Liver (tissue), 9 donors: ENCODE measurements around the gene ZDHHC24. TPM values are rescaled to one million over a fixed set of nuclear protein-coding genes. Genes with fewer than 3 reads are reported as not detected.

Source experiments
- DNase-seq: peaks from one replicate; pipeline ENCODE4 v3.0.0-alpha.2; 2017; ENCODE audit warnings: low spot score
- H3K27ac ChIP-seq, 2 donors: one replicate each; pipeline ENCODE4 v1.7.0; 2013; ENCODE audit warnings: inconsistent platforms in 2 of 2, low read length in 2 of 2, control low read depth in 1 of 2, low read depth in 1 of 2, mild to moderate bottlenecking in 1 of 2
- H3K27me3 ChIP-seq, 4 donors: one replicate each; pipeline versions ENCODE4 v1.6.1 to v1.7.0; 2013; ENCODE audit warnings: low read length in 3 of 4, inconsistent platforms in 1 of 4, mild to moderate bottlenecking in 1 of 4, moderate library complexity in 1 of 4; ENCODE audit not compliant: control insufficient read depth in 4 of 4, insufficient read depth in 4 of 4
- H3K36me3 ChIP-seq, 4 donors: one replicate each; pipeline versions ENCODE4 v1.6.1 to v1.7.0; 2013; ENCODE audit warnings: low read length in 3 of 4, mild to moderate bottlenecking in 3 of 4, low read depth in 1 of 4, moderate library complexity in 1 of 4; ENCODE audit not compliant: control insufficient read depth in 4 of 4, insufficient read depth in 3 of 4
- H3K4me1 ChIP-seq, 4 donors: one replicate each; pipeline versions ENCODE4 v1.6.1 to v1.7.0; 2013; ENCODE audit warnings: low read length in 3 of 4, mild to moderate bottlenecking in 3 of 4, moderate library complexity in 1 of 4; ENCODE audit not compliant: control insufficient read depth in 4 of 4, insufficient read depth in 4 of 4
- H3K4me3 ChIP-seq, 3 donors: one replicate each; pipeline versions ENCODE4 v1.6.1 to v1.7.0; 2013; ENCODE audit warnings: low read length in 3 of 3, control low read depth in 1 of 3, low read depth in 1 of 3, mild to moderate bottlenecking in 1 of 3
- H3K9ac ChIP-seq, 2 donors: one replicate each; pipeline ENCODE4 v1.7.0; 2013; ENCODE audit warnings: low read length in 2 of 2, mild to moderate bottlenecking in 2 of 2, moderate library complexity in 2 of 2, control low read depth in 1 of 2, low read depth in 1 of 2
- H3K9me3 ChIP-seq, 4 donors: one replicate each; pipeline versions ENCODE4 v1.6.1 to v1.7.0; 2013; ENCODE audit warnings: low read length in 3 of 4; ENCODE audit not compliant: control insufficient read depth in 4 of 4
- CTCF ChIP-seq: fragments of 150-350 bp; IDR thresholded peaks from 2 replicates; pipeline ENCODE4 v1.5.1; 2017; ENCODE audit warnings: improper control_type of control experiment, low read depth, low read length; ENCODE audit not compliant: missing input control
- EGR1 ChIP-seq, 2 donors: IDR thresholded peaks; 2 replicates each; pipeline ENCODE4 v1.6.1; 2016 to 2018; ENCODE audit warnings: antibody characterized with exemption in 2 of 2, low read depth in 2 of 2
- FOXA1 ChIP-seq: IDR thresholded peaks from 2 replicates; pipeline ENCODE4 v1.6.1; 2016; ENCODE audit warnings: antibody characterized with exemption
- FOXA2 ChIP-seq: IDR thresholded peaks from 2 replicates; pipeline ENCODE4 v1.6.1; 2016; ENCODE audit warnings: antibody characterized with exemption
- HNF4A ChIP-seq, 2 donors: conservative IDR thresholded peaks; 2 replicates each; pipeline ENCODE4 v1.6.1; 2016; ENCODE audit warnings: antibody characterized with exemption in 2 of 2, mild to moderate bottlenecking in 2 of 2
- HNF4G ChIP-seq: IDR thresholded peaks from 2 replicates; pipeline ENCODE4 v1.6.1; 2016; ENCODE audit warnings: antibody characterized with exemption
- MAX ChIP-seq: IDR thresholded peaks from 2 replicates; pipeline ENCODE4 v1.6.1; 2016; ENCODE audit warnings: antibody characterized with exemption
- NR2F2 ChIP-seq: IDR thresholded peaks from 2 replicates; pipeline ENCODE4 v1.6.1; 2016; ENCODE audit warnings: antibody characterized with exemption
- RAD21 ChIP-seq, 2 donors: IDR thresholded peaks; 2 replicates each; pipeline ENCODE4 v1.6.1; 2016; ENCODE audit warnings: antibody characterized with exemption in 2 of 2, mild to moderate bottlenecking in 2 of 2
- RXRA ChIP-seq, 2 donors: IDR thresholded peaks; 2 replicates each; pipeline ENCODE4 v1.6.1; 2017 to 2018; ENCODE audit warnings: antibody characterized with exemption in 2 of 2, mild to moderate bottlenecking in 1 of 2
- TAF1 ChIP-seq: conservative IDR thresholded peaks from 2 replicates; pipeline ENCODE4 v1.6.1; 2016; ENCODE audit warnings: antibody characterized with exemption, mild to moderate bottlenecking
- YY1 ChIP-seq: IDR thresholded peaks from 2 replicates; pipeline ENCODE4 v1.6.1; 2016; ENCODE audit warnings: antibody characterized with exemption, mild to moderate bottlenecking
- WGBS: extraction: QIAGEN DNeasy Blood & Tissue Kit; methylation state at CpG from one replicate; pipeline ENCODE4 v1.1.7; 2013; 5-methylcytosine and 5-hydroxymethylcytosine counted together
- polyA plus RNA-seq, 2 donors: library from polyadenylated mRNA; stranded (reverse) in 1 of 2; unstranded in 1 of 2; fragments of 200-250 nt in 1 of 2; fragments of >200 nt in 1 of 2; fragmentation: Nextera tagmentation in 1 of 2; extraction: Ambion mirVana in 1 of 2; gene quantifications; one replicate each; pipeline versions ENCODE4 v1.2.1 to v1.2.3, GENCODE V29; 2013 to 2015
- total RNA-seq, 2 donors: library from RNA; depleted of rRNA; stranded (reverse); fragments of >200 nt; gene quantifications; one replicate each; pipeline ENCODE4 v1.2.3, GENCODE V29; 2014
- TF ChIP-seq, protein P1 (sequence below): IDR thresholded peaks from 2 replicates; pipeline ENCODE4 v1.6.1; 2016; ENCODE audit warnings: antibody characterized with exemption, mild to moderate bottlenecking
- donor health status: healthy.
- donor health status: healthy.
- donor health status: healthy.
- donor health status: healthy.
- donor health status: healthy.

Gene ZDHHC24
- total and polyA plus RNA-seq, 4 donors = 4.1 to 6.4 (median 5.1) TPM

DNA sequence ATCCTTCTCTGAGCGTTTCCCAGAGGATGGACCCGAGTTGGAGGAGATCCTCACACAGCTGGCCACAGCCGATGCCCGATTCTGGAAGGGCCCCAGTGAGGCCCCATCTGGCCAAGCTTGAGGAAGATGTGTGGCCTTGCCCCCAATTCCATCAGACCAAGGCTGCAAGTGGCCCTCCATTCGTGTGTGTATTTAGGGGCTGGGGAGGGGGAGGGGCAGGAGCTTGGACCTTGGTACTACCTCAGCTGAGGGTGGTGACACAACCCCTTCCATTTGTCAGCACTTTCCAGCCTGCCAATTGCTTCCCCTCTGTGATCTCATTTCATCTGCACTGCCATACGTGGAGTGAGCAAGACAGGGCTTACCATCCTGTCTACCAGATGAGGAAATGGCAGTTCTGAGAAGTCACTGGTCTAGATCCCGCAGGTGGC is 36.7 kb downstream of the ZDHHC24 start:
- Histone ChIP-seq H3K27ac (no peak overlapping the region), H3K4me1 (peaks cover 6 to 15% (median 10%) of the 10 kb centered on the region in 4 donors), H3K4me3 (no peak overlapping the region), H3K9me3 (no peaks in the 10 kb centered on the region), H3K36me3 (peaks cover 3 to 7% (median 5%) of the 10 kb centered on the region in 4 donors), H3K27me3 (no peaks in the 10 kb centered on the region), H3K9ac (no peak overlapping the region)
- 82% methylated on average over 7 of the region's 7 CpGs for WGBS
- no peak for TF ChIP-seq NR2F2
- no peak for TF ChIP-seq YY1
- no peak for TF ChIP-seq CTCF
- TF ChIP-seq FOXA1 = no peak
- TF ChIP-seq HNF4G = no peak
- no peak for TF ChIP-seq MAX
- no peak for TF ChIP-seq HNF4A (conservative IDR thresholded peaks at IDR 0.05)
- TF ChIP-seq RAD21 (IDR thresholded peaks at IDR 0.05) = no peak
- TF ChIP-seq TAF1 = no peak
- TF ChIP-seq FOXA2 = no peak
- no peak for TF ChIP-seq RXRA (IDR thresholded peaks at IDR 0.05)
- DNase-seq = no peak

- Histone ChIP-seq H3K9me3 (no peaks in the 10 kb centered on the region), H3K4me3 (no peak overlapping the region), H3K36me3 (peaks cover 5 to 10% (median 6%) of the 10 kb centered on the region in 4 donors), H3K9ac (no peak overlapping the region), H3K27ac (no peak overlapping the region), H3K4me1 (peaks cover 0 to 4% (median 3%) of the 10 kb centered on the region in 4 donors), H3K27me3 (no peaks in the 10 kb centered on the region)
- 97% methylated on average over 1 of the region's 1 CpG for WGBS
- DNase-seq = no peak
- TF ChIP-seq, protein P1, sequence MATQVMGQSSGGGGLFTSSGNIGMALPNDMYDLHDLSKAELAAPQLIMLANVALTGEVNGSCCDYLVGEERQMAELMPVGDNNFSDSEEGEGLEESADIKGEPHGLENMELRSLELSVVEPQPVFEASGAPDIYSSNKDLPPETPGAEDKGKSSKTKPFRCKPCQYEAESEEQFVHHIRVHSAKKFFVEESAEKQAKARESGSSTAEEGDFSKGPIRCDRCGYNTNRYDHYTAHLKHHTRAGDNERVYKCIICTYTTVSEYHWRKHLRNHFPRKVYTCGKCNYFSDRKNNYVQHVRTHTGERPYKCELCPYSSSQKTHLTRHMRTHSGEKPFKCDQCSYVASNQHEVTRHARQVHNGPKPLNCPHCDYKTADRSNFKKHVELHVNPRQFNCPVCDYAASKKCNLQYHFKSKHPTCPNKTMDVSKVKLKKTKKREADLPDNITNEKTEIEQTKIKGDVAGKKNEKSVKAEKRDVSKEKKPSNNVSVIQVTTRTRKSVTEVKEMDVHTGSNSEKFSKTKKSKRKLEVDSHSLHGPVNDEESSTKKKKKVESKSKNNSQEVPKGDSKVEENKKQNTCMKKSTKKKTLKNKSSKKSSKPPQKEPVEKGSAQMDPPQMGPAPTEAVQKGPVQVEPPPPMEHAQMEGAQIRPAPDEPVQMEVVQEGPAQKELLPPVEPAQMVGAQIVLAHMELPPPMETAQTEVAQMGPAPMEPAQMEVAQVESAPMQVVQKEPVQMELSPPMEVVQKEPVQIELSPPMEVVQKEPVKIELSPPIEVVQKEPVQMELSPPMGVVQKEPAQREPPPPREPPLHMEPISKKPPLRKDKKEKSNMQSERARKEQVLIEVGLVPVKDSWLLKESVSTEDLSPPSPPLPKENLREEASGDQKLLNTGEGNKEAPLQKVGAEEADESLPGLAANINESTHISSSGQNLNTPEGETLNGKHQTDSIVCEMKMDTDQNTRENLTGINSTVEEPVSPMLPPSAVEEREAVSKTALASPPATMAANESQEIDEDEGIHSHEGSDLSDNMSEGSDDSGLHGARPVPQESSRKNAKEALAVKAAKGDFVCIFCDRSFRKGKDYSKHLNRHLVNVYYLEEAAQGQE = no peak
- TF ChIP-seq HNF4G (no peak), FOXA2 (no peak), FOXA1 (no peak), EGR1 (IDR thresholded peaks at IDR 0.05; ENCODE audit: low read depth in 2 of 2) (no peak), RXRA (IDR thresholded peaks at IDR 0.05) (no peak), HNF4A (conservative IDR thresholded peaks at IDR 0.05) (no peak), MAX (no peak), RAD21 (IDR thresholded peaks at IDR 0.05) (no peak)
These were observed 40.5 kb downstream of the ZDHHC24 start for GRCh38 chr11:66505276-66505816.
